Measurements from ENCODE around the gene DDB1.

GRCh38 chr11:61309739-61310138, 23.2 kb downstream of the DDB1 start:
- TF ChIP-seq NRF1 (IDR thresholded peaks at IDR 0.05; ENCODE audit: low read depth, low read length) = no peak
- no peak for TF ChIP-seq CTCF (IDR thresholded peaks at IDR 0.05)
- no peak for TF ChIP-seq RCOR1 (IDR thresholded peaks at IDR 0.05; ENCODE audit: low read length)
- no peak for TF ChIP-seq ZBTB33 (IDR thresholded peaks at IDR 0.05; ENCODE audit: borderline replicate concordance, low read depth)
- no peak for TF ChIP-seq POLR2AphosphoS5 (IDR thresholded peaks at IDR 0.05; ENCODE audit: low read depth, low read length)
- no peak for TF ChIP-seq EZH2phosphoT487 (IDR thresholded peaks at IDR 0.05; ENCODE audit: borderline replicate concordance, low read depth)
- no peak for TF ChIP-seq GABPA (IDR thresholded peaks at IDR 0.05; ENCODE audit: low read depth)
- no peak for TF ChIP-seq IRF3 (IDR thresholded peaks at IDR 0.05; ENCODE audit: low read depth, low read length)
- TF ChIP-seq USF2 (IDR thresholded peaks at IDR 0.05; ENCODE audit: borderline replicate concordance, low read depth, low read length) = no peak
- no peak for TF ChIP-seq USF1 (IDR thresholded peaks at IDR 0.05; ENCODE audit: borderline replicate concordance, low read depth)

Data from SK-N-SH (cell line).